Right hindlimb (tissue), 1 donor: Measurements from ENCODE around the gene KDM1A.

ENCODE experiments used
- DNase-seq: peaks from one replicate; pipeline ENCODE4 v3.0.0-alpha.2; 2018

Gene KDM1A

GRCh38 chr1:23111600-23112535 is 92.6 kb downstream of the KDM1A start:
- DNase-seq, result no peak

GRCh38 chr1:23114424-23115079 is 95.3 kb downstream of the KDM1A start:
- no peak for DNase-seq

GRCh38 chr1:23116216-23116836 is 97.1 kb downstream of the KDM1A start:
- no peak for DNase-seq

GRCh38 chr1:23116921-23117699 is 97.8 kb downstream of the KDM1A start:
- no peak for DNase-seq

- DNase-seq, result no peak
Observed at GRCh38 chr1:23118407-23118806, 99.1 kb downstream of the KDM1A start.

- DNase-seq, result no peak
Observed at GRCh38 chr1:23118957-23119792, 99.9 kb downstream of the KDM1A start.

- DNase-seq, result no peak
Observed at GRCh38 chr1:23120383-23120782, 101.1 kb downstream of the KDM1A start.

- peak; percentile 69 for DNase-seq
Observed at GRCh38 chr1:23122023-23122748, 102.9 kb downstream of the KDM1A start.

- DNase-seq, result no peak
Observed at GRCh38 chr1:23122796-23123195, 103.5 kb downstream of the KDM1A start.

GRCh38 chr1:23123528-23123927 is 104.3 kb downstream of the KDM1A start:
- no peak for DNase-seq

- DNase-seq, result no peak
Observed at GRCh38 chr1:23124259-23125026, 105.2 kb downstream of the KDM1A start.

- DNase-seq, result no peak
Observed at GRCh38 chr1:23125489-23125888, 106.2 kb downstream of the KDM1A start.

GRCh38 chr1:23126200-23126599 is 106.9 kb downstream of the KDM1A start:
- DNase-seq, result no peak

GRCh38 chr1:23126801-23127200 is 107.5 kb downstream of the KDM1A start:
- no peak for DNase-seq

- DNase-seq, result no peak
Observed at GRCh38 chr1:23129846-23130245, 110.6 kb downstream of the KDM1A start.

- no peak for DNase-seq
Observed at GRCh38 chr1:23132033-23132432, 112.8 kb downstream of the KDM1A start.
